BLaER1 (cell line): Measurements from ENCODE around the gene SLC6A3.
"Not testable (repeated sequence)": the region's sequence is repeated elsewhere in the genome, so short reads cannot be mapped to it uniquely, and the experiment has no call there.

Source experiments
- H3K27ac ChIP-seq: shearing (Covaris generic); formaldehyde crosslinking; 2 replicates; pipeline ENCODE4 v1.8.1; 2022
- H3K27me3 ChIP-seq: shearing (Covaris generic); formaldehyde crosslinking; 2 replicates; pipeline ENCODE4 v1.8.1; 2022
- H3K36me3 ChIP-seq: shearing (Covaris generic); formaldehyde crosslinking; 2 replicates; pipeline ENCODE4 v1.8.1; 2022
- H3K4me1 ChIP-seq: shearing (Covaris generic); formaldehyde crosslinking; 2 replicates; pipeline ENCODE4 v1.8.1; 2022
- H3K4me2 ChIP-seq: shearing (Covaris generic); formaldehyde crosslinking; 2 replicates; pipeline ENCODE4 v1.8.1; 2022
- H3K4me3 ChIP-seq: shearing (Covaris generic); formaldehyde crosslinking; 2 replicates; pipeline ENCODE4 v1.8.1; 2022
- H3K9ac ChIP-seq: shearing (Covaris generic); formaldehyde crosslinking; 2 replicates; pipeline ENCODE4 v1.8.1; 2022
- H3K9me3 ChIP-seq: shearing (Covaris generic); formaldehyde crosslinking; 2 replicates; pipeline ENCODE4 v1.8.1; 2022
- H4K20me1 ChIP-seq: shearing (Covaris generic); formaldehyde crosslinking; 2 replicates; pipeline ENCODE4 v1.8.1; 2022
- Cebpa-rat ChIP-seq: shearing (Covaris generic); IDR thresholded peaks from 2 replicates; pipeline ENCODE4 v1.8.1; 2022

Gene SLC6A3

DNA sequence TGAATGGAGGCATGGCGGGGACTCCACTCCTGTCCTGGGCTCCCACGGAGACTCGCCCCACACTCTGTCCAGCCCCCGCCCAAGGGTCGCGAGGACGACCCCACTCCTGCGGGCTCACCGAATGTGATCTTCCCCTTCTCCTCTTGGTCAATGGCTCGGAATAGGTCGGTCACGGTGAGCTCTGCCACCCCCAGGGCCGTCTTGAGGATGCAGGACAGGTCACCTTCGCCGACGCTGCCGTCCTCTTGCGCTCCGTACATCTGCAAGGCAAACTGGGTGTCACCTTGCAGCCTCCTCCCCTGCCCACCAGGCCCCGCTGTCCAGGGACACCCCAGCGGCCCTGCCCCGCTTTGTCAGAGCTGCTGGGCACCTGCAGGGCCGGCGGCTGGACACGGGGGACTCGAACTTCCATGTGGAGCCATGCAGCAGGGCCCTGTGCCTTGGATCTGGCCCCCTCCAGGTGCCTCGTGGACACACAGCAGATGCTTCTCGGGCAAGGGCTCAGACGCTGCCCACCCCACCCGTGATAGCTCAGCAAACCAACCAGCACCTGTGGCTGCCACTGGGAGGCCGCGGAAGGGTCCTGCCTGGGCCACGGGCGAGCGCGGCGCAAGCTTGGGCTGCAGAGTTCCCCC is 21.5 kb upstream of the SLC6A3 start:
- H3K27ac ChIP-seq, result no peak overlapping the region
- H3K4me3 ChIP-seq, result no peak overlapping the region
- H4K20me1 ChIP-seq, result no peaks in the 10 kb centered on the region
- H3K9me3 ChIP-seq, result peaks cover 16% of the 10 kb centered on the region
- no peaks in the 10 kb centered on the region for H3K27me3 ChIP-seq
- H3K4me1 ChIP-seq, result peaks cover 14% of the 10 kb centered on the region; the same call in 1 of the 2 replicates
- H3K9ac ChIP-seq, result no peak overlapping the region
- no peak overlapping the region for H3K4me2 ChIP-seq
- TF ChIP-seq Cebpa-rat, result no peak
- H3K36me3 ChIP-seq, result peaks cover 85% of the 10 kb centered on the region

DNA sequence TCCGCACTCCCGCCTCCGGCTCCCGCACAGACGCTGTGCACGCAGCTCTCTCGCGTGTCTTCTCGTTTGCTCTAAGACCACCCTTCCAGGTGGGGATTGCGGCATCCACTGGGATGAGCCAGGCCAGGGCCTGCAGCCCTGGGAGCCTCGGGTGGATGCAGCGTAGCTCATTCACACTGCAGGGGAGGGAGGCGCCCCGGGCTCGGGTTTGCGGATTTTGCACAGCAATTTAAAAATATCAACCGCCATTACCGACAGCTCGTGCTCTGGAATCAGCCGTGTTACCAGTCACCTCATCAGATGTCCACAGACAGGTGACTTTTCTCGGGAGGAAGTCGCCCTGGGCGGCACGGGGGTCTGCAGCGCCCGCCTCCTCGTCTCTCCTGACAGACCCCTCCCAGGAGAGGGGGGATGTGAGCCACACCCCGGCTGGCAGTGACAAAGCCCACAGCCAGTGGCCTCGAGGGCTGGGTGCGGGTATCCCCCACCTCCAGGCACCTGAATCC is 20.8 kb upstream of the SLC6A3 start:
- peaks cover 19% of the 10 kb centered on the region for H3K4me1 ChIP-seq
- H3K27ac ChIP-seq, result no peak overlapping the region
- TF ChIP-seq Cebpa-rat, result no peak
- H3K36me3 ChIP-seq, result peaks cover 86% of the 10 kb centered on the region
- no peak overlapping the region for H3K4me2 ChIP-seq
- peaks cover 16% of the 10 kb centered on the region for H3K9me3 ChIP-seq
- no peaks in the 10 kb centered on the region for H4K20me1 ChIP-seq
- H3K27me3 ChIP-seq, result no peaks in the 10 kb centered on the region
- no peak overlapping the region for H3K4me3 ChIP-seq
- no peak overlapping the region for H3K9ac ChIP-seq

DNA sequence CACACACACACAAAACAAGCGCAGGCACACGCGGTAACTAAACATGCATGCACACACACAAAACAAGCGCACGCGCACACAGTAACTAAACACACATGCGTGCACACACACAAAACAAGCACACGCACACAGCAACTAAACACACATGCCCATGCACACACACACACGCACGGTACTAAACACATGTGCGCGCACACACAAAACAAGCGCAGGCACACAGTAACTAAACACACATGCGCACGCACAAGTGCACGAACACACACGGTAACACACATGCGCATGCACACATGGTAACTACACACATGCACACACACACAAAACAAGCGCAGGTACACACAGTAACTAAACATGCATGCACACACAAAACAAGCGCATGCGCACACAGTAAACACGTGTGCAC is 19.9 kb upstream of the SLC6A3 start:
- Histone ChIP-seq H3K9ac (no peak overlapping the region), H3K27ac (no peak overlapping the region), H4K20me1 (peaks cover 6% of the 10 kb centered on the region; the same call in 1 of the 2 replicates), H3K4me1 (peaks cover 28% of the 10 kb centered on the region), H3K4me3 (no peak overlapping the region), H3K4me2 (no peak overlapping the region), H3K9me3 (peaks cover 16% of the 10 kb centered on the region), H3K27me3 (no peaks in the 10 kb centered on the region), H3K36me3 (peaks cover 79% of the 10 kb centered on the region)
- no peak for TF ChIP-seq Cebpa-rat

DNA sequence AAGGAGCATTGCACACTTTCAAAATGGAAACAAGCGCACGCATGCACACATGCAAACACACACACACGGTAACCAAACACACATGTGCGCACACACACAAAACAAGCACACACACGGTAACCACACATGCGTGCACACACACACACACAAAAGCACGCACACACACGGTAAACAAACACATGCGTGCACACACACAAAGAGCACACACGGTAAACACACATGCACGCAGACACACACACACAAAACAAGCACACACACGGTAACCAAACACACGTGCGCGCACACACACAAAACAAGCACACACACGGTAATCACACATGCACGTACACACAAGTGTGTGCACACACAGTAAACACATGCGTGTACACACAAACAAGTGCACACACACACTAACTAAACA is 19.3 kb upstream of the SLC6A3 start:
- no peak overlapping the region for H3K9ac ChIP-seq
- peaks cover 34% of the 10 kb centered on the region for H3K4me1 ChIP-seq
- peaks cover 8% of the 10 kb centered on the region; the same call in 1 of the 2 replicates for H4K20me1 ChIP-seq
- H3K27ac ChIP-seq, result no peak overlapping the region
- peaks cover 16% of the 10 kb centered on the region for H3K9me3 ChIP-seq
- H3K27me3 ChIP-seq, result no peaks in the 10 kb centered on the region
- H3K36me3 ChIP-seq, result peaks cover 73% of the 10 kb centered on the region
- no peak for TF ChIP-seq Cebpa-rat
- no peak overlapping the region for H3K4me2 ChIP-seq
- H3K4me3 ChIP-seq, result no peak overlapping the region

DNA sequence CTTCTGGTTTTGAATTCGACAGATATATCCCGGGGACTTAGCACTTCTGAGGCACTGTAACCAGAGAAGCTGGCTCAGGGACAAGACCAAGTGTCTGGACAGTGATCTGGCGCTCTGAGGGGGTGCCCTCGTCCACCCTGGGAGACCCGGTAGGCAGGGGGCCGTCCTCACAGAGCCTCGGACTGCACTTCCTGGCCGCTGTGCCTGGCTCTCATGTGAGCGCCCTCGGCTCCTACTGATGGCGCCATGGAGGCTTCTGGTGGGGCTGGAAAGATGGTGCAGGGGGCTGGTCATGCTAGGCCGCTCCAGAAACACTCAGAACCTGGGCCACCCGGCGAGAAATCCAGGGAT is 18.8 kb upstream of the SLC6A3 start:
- Histone ChIP-seq H3K36me3 (peaks cover 72% of the 10 kb centered on the region), H3K9ac (no peak overlapping the region), H3K4me1 (peaks cover 31% of the 10 kb centered on the region), H4K20me1 (peaks cover 8% of the 10 kb centered on the region; the same call in 1 of the 2 replicates), H3K4me3 (no peak overlapping the region), H3K27me3 (no peaks in the 10 kb centered on the region), H3K4me2 (no peak overlapping the region), H3K27ac (no peak overlapping the region), H3K9me3 (peaks cover 16% of the 10 kb centered on the region)
- no peak for TF ChIP-seq Cebpa-rat

DNA sequence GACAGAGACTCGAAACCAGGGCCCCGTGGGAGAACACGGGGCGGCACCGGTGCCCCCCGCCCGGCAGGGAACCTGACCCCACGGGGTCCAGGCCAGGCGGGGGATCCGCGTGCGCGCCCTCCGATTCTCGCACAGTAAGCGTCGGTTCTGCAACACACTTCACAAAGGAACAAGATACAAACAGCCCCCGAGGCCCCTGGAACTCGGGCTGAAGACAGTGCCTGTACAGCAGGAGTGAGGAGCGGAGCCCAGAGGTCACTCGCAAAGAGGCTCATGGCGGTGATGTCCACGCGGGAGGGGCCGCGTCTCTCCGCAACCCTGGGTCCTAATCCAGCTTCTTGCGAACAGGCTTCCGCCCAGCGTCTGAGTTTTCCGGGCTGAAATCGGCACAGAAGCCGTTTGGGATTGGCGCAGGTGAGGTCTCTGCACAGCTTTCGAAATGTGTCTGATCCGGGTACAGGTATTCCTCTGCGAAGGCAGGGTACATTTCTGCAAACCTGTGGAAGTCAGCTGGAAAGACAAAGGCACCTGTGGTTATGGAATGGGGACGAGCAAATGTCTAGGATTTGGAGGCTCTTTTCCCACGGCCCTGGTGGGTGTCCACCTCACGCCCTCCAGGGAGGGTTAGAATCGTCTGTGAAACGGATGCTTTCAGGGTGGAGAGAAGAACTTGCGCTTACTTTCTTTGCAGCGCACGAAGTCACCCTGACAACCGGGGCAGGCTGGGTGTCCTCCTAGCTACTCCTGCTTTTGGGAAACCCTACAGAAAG is 18.3 kb upstream of the SLC6A3 start:
- Histone ChIP-seq H3K27me3 (no peaks in the 10 kb centered on the region), H4K20me1 (peaks cover 8% of the 10 kb centered on the region; the same call in 1 of the 2 replicates), H3K4me1 (peaks cover 26% of the 10 kb centered on the region), H3K4me3 (no peak overlapping the region), H3K4me2 (no peak overlapping the region), H3K9me3 (peaks cover 17% of the 10 kb centered on the region), H3K27ac (no peak overlapping the region), H3K9ac (no peak overlapping the region), H3K36me3 (peaks cover 74% of the 10 kb centered on the region)
- TF ChIP-seq Cebpa-rat, result no peak

DNA sequence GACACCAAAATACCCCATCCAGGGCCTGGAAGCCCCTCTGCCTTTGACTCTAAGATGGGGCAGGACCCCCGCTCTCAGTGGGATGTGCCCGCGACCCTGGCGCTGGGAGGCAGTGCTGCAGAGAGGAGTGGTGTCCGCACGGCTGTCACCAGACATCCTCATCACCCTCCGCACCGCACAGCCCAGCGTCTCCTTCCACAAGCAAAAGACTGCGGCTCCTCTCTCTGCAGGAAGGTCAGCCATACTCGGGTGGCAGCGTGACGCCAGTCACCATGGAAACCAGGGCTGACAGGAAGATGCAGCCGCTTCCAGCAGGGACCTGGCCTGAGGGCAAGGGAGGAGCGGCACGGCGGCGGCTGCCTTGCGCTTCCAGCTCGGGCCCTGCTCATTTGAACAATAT is 17.1 kb upstream of the SLC6A3 start:
- no peak overlapping the region for H3K9ac ChIP-seq
- H3K27ac ChIP-seq, result no peak overlapping the region
- H3K36me3 ChIP-seq, result peaks cover 67% of the 10 kb centered on the region
- peaks cover 29% of the 10 kb centered on the region for H3K9me3 ChIP-seq
- H3K27me3 ChIP-seq, result no peaks in the 10 kb centered on the region
- H3K4me2 ChIP-seq, result no peak overlapping the region
- no peak overlapping the region for H3K4me3 ChIP-seq
- H3K4me1 ChIP-seq, result peaks cover 20% of the 10 kb centered on the region
- peaks cover 8% of the 10 kb centered on the region; the same call in 1 of the 2 replicates for H4K20me1 ChIP-seq
- no peak for TF ChIP-seq Cebpa-rat

DNA sequence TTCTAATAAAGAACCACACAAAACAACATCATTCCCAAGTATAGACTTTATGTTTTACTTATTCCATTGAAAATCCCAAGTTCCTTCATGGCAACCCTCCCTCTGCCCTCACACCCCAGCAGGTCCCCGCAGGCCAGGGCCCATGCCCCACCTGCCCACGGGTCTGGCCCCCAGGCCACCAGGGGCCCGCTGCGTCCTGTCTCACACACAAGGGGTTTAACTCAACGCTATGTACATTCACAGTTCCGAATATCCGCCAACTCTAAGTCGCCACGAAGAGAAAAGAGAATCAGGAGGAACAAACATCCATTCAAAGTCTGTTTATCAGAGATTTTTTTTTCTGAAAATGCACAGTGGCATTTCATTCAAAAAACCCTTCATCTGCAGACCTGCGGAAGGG is 16.2 kb upstream of the SLC6A3 start:
- peaks cover 33% of the 10 kb centered on the region for H3K9me3 ChIP-seq
- TF ChIP-seq Cebpa-rat, result no peak
- H3K4me1 ChIP-seq, result peaks cover 20% of the 10 kb centered on the region
- peaks cover 58% of the 10 kb centered on the region for H3K36me3 ChIP-seq
- peaks cover 8% of the 10 kb centered on the region; the same call in 1 of the 2 replicates for H4K20me1 ChIP-seq
- H3K4me2 ChIP-seq, result no peak overlapping the region
- no peak overlapping the region for H3K9ac ChIP-seq
- no peak overlapping the region for H3K27ac ChIP-seq
- H3K27me3 ChIP-seq, result no peaks in the 10 kb centered on the region
- no peak overlapping the region for H3K4me3 ChIP-seq

DNA sequence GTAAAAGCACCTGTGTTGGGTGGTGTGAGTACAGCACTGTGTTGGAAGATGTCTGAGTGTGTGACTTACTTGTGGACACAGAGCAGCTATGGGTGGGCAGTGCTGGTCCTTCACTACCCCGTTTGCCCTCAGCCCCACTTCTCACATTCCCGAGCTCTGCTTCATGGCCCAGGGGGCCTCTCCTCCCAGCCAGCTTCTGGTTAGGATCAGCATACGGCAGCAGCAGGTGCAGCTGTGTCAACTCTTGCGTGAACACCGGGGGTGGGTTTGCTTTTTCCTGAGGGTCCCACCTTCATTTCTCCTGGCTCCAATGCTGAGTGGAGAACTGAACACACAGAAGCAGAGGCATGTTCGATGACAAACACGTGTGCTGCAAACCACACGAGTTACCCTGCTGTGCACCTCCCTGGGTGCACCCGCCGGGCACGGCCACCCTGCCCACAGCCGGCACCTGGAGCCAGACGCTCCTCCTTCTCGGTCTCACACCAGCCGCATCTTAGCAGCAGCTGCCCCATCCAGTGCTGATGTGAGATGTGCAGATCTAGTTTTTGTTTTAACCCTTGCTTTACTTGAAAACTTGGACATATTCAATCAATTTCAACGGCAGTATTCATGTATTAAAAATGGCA is 14.9 kb upstream of the SLC6A3 start:
- H3K4me2 ChIP-seq, result peak overlapping the region; percentile 69
- H3K36me3 ChIP-seq, result peaks cover 45% of the 10 kb centered on the region
- peaks cover 20% of the 10 kb centered on the region for H3K4me1 ChIP-seq
- no peak overlapping the region for H3K4me3 ChIP-seq
- H4K20me1 ChIP-seq, result peaks cover 8% of the 10 kb centered on the region; the same call in 1 of the 2 replicates
- peak overlapping the region; percentile 38; the same call in 1 of the 2 replicates for H3K27ac ChIP-seq
- TF ChIP-seq Cebpa-rat, result no peak
- H3K27me3 ChIP-seq, result no peaks in the 10 kb centered on the region
- no peak overlapping the region for H3K9ac ChIP-seq
- peaks cover 33% of the 10 kb centered on the region for H3K9me3 ChIP-seq

DNA sequence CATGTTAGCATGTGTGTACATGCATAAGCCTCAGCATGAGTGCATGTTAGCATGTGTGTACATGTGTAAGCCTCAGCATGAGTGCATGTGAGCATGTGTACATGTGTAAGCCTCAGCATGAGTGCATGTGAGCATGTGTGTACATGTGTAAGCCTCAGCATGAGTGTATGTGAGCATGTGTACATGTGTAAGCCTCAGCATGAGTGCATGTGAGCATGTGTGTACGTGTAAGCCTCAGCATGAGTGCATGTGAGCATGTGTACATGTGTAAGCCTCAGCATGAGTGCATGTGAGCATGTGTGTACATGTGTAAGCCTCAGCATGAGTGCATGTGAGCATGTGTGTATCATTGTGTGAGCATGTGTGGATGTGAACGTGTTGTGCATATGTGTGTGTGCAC is 14.2 kb upstream of the SLC6A3 start:
- H3K36me3 ChIP-seq, result peaks cover 39% of the 10 kb centered on the region
- peaks cover 41% of the 10 kb centered on the region for H3K9me3 ChIP-seq
- not testable (repeated sequence) for H3K27ac ChIP-seq, H3K4me2 ChIP-seq, H3K9ac ChIP-seq, H3K4me3 ChIP-seq, H4K20me1 ChIP-seq, H3K27me3 ChIP-seq
- H3K4me1 ChIP-seq, result peaks cover 20% of the 10 kb centered on the region

DNA sequence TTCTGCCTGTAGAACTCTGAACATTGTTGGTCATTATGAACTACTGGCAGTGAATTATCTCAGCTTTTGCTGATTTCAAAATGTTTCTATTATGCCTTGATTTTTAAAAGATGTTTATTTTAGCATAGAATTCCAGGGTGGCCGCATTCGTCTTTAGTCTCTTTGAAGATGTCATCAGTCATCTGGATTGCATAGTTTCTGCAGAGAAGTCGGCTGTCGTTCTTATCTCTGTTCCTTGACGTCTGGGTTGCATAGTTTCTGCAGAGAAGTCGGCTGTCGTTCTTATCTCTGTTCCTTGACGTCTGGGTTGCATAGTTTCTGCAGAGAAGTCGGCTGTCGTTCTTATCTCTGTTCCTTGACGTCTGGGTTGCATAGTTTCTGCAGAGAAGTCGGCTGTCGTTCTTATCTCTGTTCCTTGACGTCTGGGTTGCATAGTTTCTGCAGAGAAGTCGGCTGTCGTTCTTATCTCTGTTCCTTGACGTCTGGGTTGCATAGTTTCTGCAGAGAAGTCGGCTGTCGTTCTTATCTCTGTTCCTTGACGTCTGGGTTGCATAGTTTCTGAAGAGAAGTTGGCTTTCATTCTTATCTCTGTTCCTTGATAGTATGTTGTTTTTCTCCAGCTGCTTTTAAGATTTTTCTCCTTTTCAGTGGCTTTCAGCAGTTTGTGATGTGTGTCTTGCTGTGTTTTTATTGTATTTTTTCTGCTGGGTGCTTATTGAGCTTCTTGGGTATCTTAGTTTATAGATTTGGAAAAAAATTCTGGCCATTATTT is 11.1 kb upstream of the SLC6A3 start:
- not testable (repeated sequence) for H3K36me3 ChIP-seq, H3K4me2 ChIP-seq, H4K20me1 ChIP-seq, H3K27ac ChIP-seq, H3K9ac ChIP-seq, H3K27me3 ChIP-seq
- Histone ChIP-seq H3K4me1 (peaks cover 17% of the 10 kb centered on the region), H3K4me3 (0 out of 2 replicates have a peak overlapping the region, but pooled peaks have one; percentile 11), H3K9me3 (peaks cover 63% of the 10 kb centered on the region)
